Inferior parietal cortex (tissue), 1 donor: ENCODE data around the gene FBLN2.
"Not testable (repeated sequence)": the region's sequence is repeated elsewhere in the genome, so short reads cannot be mapped to it uniquely, and the experiment has no call there.

Experiments used
- DNase-seq: peaks from one replicate; pipeline ENCODE4 v3.0.0-alpha.2; 2016; ENCODE audit errors: extremely low spot score

Gene FBLN2

DNA sequence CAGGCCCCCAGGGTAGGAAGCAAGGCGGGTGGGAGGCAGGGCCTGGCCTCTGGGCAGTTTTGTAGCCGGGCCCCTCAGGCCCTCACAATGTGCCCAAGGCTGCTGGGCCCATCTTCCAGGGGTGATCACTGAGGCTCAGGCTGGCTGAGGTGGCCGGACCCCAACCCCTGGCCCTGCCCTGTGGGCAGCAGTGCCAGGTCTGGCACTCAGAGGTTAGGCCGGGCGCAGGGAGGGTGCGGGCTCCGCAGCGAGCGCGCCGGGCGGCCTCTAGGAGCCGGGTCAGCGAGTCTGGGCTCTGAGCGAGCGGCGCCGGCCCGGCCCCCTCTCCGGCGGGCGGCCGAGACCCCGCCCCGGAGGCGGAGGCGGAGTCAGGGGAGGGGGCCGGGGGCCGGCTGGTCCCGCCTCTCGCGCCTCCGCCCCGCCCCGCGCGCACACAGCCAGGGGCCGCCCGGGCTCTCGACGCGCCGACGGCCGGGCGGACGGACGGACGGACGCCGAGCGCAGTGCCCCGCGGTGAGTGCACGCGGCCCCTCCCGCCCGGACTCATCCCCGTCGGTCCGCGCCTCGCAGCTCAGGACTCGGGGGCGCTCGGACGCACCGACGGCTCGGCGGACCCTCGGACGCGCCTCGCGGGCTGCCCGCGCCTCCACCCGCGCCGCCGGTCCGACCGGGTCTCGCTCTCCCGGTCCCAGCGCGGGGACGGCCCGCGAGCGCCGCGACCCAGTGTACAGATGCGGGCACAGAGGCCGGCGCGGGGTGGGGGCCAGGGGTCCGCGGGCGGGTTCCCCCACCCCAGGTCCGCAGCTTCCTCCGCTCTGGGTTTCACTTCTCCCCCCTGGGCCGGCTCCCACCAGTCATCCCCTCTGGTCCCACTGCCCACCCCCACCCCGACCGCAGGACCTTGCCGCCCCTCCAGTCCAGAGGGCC, at the start of gene FBLN2:
FBLN2 (plus strand) TSS at position 430 of the 927 bp plus-strand sequence. CDS start 21,231 bp downstream, outside the sequence.
- no peak for DNase-seq

DNA sequence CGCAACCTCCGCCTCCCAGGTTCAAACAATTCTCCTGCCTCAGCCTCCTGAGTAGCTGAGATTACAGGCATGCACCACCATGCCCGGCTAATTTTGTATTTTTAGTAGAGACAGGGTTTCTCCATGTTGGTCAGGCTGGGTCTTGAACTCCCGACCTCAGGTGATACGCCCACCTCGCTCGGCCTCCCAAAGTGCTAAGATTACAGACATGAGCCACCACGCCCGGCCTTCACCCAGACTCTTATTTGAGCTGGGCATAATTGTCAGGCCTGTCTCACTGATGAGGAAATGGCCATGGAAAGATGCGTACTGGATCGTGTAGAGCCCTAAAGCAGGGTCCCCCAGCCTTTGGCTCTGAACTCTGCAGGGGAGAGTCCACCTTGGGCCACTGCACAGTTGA, 49.7 kb upstream of the FBLN2 start:
- not testable (repeated sequence) for DNase-seq

DNA sequence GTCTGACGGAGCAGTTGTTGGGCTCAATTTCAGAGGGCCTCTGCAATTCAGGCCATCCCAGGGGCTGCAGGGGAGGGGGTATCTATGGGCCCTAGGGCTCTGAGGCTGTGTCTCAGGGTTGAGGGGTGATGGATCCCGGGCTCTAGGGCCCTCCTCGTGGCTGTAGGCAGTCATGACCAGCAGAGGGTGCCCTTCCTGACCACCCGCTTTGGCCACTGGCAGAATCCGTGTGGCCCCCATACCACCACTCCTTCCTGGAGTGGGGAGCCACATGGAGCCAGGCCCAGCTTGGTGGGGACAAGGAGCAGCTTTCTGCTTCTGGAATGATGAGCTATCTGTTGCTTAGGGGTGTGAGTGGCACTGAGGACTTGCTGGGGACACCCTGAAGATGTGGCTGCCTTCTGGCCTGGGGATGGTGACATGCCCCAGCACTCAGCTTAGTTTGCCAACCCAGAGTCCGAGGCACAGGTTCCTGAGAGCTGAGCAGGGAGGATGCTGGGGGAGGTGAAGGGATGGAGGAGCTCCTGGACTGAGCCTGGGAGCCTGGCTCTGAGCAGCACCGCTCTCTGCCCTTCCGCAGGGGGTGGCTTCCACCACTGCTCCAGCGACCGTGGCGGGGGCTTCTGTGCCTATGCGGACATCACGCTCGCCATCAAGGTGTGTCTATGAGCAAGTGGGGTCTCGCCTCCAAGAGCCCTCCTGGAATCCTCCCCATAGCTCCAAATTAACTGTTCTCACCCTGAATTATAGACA, 48.6 kb upstream of the FBLN2 start:
- DNase-seq: no peak

DNA sequence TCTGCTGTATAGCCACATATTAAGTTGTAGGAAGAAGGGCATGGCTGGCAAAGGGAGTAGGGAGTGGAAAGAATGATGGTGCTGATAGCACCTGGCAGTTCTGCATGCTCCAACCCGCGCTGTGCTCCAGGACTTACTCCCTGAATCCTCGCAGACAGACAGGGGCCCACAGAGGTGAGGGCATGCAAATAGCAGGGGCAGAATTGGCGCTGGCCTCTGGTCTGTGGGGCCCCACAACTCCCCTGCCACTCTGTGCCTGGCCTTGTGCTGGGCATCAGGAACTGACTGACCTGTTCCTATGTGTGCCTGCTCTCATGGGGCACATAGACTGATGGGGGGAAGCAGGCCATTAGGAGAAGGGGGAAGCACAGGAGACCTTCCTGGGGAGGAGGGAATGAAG, 47.9 kb upstream of the FBLN2 start:
- no peak for DNase-seq

DNA sequence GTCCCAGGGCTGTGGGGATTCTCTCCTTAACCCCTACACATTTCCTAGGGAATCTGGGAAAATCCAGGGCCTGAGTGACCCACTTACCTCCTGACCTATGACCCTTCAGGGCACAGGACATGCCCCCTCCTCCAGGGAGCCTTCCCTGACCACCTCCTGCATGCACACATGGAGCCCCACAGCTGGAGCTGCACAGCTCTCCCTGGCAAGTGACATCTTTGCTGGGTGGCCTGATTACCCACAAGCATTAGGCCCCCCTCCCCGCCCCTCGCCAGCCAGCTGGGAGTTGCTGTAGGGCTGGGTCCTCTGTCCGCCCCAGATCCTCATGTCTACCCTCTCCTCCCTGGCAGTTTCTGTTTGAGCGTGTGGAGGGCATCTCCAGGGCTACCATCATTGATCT, 47.4 kb upstream of the FBLN2 start:
- no peak for DNase-seq

DNA sequence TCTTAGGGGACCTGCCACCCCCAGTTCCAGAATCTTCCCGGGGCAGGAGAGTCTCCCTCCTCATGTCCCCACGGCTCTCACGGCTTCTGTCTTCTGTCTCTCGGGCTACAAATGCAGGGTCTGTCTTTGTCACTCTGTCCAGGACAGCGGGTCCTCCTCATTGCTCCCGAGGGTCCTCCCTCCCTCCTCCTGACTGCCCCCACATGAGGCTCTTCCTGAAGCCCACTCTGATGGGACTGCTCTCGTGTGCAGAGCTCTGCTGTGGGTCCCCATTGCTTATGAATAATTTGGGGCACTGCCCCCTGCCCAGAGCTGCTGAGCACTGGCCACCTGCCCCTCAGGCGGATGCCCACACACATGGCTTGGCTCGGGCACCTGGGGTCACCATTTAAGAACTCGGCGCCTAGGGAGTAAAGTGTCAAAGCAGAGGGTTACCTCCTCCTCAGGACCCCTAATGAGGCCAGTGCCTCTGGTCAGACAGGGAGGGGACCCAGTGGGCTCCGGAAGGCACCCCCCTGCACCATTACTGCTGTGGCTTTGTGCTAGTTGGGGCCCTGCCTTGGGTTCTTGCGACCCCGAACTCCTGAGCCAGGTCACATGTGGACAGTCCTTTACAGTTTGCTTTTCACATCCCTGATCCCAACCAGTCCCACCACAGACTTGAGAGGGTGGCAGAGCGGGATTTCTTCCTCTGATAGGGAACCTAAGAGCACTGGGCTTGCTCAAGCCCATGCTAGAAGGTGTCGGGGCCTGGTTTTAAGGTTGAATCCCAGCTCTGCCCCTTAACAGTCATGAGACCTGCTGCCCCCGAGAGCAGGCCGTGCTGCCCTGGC, 46.8 kb upstream of the FBLN2 start:
- no peak for DNase-seq

DNA sequence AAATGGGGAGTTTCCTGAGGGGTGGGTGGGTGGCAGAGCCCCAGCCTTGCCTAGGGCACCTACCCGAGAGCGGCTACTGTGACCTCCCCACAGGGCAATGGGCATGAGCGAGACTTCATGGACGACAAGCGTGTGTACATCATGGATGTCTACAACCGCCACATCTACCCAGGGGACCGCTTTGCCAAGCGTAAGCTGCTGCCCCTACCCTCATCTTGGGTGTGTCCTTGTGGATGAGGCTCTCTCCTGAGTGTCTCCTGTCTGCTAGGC, 46.2 kb upstream of the FBLN2 start:
- DNase-seq: no peak

DNA sequence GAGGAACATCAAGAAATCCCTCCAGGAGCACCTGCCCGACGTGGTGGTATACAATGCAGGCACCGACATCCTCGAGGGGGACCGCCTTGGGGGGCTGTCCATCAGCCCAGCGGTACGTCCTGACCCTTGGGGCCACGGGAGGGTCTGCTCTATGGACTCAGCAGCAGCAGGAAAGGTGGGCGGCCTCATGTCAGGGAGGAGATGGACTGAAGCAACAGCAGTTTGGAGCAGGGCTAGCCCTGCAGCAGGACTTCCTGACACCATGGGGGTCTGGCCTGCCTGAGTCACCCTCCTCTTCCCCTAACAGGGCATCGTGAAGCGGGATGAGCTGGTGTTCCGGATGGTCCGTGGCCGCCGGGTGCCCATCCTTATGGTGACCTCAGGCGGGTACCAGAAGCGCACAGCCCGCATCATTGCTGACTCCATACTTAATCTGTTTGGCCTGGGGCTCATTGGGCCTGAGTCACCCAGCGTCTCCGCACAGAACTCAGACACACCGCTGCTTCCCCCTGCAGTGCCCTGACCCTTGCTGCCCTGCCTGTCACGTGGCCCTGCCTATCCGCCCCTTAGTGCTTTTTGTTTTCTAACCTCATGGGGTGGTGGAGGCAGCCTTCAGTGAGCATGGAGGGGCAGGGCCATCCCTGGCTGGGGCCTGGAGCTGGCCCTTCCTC, 44.6 kb upstream of the FBLN2 start:
- no peak for DNase-seq

DNA sequence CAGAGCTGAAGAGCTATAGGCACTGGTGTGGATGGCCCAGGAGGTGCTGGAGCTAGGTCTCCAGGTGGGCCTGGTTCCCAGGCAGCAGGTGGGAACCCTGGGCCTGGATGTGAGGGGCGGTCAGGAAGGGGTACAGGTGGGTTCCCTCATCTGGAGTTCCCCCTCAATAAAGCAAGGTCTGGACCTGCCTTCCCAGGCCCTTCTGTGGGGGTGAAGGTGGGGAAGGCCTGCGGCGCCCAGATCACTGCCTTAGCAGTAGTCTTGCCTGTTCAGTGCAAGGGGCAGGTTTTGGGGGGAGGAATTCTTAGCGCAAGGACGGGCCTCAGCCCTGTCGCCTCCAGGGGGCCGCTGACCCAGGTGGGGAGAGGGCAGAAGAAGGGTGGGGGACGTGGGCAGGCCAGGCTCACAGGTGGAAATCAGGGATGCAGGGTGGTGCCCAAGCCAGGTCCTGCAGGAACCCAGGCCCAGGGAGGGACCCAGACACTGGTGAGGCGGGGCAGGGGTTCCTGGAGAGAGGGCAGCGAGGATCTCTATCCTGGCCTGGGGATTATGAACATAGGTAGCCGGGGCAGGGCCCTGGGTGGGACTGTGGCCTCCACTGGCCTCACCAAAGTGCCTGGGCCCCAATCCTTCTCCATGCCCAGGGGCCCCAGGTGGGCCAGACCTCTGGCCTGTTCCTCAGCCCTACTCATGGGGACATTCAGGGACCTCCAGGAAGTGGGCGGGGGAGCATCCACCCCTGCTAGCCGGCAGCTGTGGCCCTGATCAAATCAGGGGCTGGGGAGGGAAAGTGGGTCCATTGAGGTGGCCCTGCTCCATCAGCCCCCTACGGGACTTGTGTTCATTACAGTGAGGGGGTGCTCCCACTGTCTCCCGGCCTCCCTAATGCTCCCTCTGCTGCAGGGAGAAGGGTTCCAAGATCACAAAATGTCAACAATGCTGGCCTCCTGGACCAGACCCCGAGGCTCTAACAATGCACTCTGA, 43.5 kb upstream of the FBLN2 start:
- no peak for DNase-seq

DNA sequence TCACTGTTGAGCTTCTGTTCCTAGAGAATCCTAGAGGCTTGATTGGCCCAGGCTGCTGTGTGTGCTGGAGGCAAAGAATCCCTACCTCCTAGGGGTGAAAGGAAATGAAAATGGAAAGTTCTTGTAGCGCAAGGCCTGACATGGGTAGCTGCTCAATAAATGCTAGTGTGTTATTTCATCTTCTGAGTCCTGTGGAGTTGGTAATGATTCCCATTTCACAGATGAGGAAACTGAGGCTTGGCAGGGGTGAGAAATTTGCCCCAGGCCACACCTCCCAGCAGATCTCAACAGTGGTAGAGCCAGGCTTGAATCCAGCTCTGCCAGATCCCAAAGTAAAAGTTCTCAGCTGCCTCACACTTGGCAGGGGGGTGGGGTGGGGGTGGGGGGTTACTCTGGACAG, 42.7 kb upstream of the FBLN2 start:
- DNase-seq: no peak

DNA sequence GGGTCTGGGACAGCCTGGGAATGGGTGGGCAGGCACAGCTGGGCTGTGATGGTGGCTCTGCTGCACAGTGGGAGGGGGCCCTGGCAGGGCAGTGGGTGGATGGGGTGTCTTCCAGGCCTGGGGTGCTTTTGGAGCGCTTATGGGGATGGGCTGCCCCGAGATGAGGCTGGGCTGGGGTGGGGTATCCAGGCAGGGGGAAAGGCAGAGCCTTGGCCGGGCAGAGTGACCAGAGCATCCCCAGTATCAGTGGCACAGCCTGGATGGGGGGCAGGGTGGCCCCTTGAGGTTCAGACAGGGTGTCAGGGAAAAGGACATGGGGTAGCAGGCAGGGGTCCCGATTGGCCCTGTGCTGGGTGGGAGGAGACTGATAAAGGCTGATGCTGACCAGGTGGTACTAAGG, 42.2 kb upstream of the FBLN2 start:
- no peak for DNase-seq

DNA sequence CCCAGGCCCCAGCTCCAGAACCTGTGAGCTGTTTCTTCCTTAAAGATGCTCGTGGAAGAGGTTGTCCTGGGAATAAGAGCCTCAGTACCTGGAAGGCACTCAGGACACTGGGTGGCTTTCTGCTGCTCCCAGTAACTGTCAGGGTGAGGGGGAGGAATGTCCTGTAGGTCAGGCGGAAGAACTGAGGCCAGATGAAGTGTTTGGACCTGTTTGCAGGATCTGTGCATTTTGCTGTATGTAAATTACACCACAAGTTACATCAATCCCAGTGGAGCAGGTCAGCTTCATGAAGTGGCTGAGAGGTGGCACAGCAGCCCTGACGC, 41.7 kb upstream of the FBLN2 start:
- no peak for DNase-seq

DNA sequence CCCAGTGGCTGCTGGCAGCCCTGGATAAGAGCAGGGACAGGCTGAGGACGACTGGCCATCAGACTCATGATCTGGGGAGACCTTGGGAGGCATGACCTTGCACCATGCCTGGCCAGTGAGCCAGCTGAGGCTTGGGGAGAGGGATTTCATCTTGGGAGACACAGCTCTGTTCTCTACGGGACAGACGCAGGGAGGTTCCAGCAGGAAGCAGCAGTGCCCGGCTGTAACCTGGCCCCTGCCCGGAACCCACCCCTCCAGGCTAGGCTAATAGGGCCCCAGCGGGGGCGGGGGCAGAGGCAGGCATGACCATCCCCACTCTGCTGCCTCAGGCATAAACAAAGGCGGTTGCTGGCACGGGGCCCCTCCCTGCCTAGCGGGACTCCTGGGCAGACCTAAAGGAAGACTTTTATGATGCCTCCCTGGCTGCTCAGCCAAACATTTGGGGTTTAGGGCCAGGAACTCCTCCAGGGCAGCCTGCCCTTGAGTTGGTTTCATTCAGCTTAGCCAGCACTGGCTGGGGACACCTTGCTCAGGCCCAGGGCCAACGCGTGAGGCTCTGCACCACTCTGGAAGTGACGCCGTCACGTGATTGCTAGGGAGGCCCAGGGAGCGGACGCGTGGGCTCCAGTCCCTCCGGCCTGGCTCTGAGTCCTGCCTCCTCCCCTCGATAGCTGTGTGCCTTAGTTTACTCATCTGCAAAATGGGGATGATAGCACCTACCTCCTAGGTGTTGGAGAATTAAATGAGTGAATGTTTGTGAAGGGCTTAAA, 41.2 kb upstream of the FBLN2 start:
- DNase-seq: no peak

DNA sequence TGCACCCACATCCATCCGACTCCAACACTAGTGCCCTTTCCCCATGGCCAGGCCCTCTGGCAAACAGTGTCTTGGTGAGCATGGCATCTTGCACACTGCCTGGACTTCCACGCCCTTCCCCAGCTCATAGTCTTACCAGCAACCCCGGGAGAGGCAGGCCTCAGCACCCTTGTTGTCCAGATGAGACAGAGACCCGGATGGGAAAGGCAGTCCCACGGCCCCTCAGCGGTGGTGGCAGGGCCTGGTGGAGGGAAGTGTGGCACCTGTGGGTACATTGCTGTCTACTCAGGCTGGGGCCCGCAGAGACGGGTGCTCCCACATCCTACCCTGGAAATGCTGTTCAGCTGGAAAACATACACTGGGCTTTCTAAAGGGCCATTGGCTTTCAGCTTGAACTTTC, 40.4 kb upstream of the FBLN2 start:
- no peak for DNase-seq

DNA sequence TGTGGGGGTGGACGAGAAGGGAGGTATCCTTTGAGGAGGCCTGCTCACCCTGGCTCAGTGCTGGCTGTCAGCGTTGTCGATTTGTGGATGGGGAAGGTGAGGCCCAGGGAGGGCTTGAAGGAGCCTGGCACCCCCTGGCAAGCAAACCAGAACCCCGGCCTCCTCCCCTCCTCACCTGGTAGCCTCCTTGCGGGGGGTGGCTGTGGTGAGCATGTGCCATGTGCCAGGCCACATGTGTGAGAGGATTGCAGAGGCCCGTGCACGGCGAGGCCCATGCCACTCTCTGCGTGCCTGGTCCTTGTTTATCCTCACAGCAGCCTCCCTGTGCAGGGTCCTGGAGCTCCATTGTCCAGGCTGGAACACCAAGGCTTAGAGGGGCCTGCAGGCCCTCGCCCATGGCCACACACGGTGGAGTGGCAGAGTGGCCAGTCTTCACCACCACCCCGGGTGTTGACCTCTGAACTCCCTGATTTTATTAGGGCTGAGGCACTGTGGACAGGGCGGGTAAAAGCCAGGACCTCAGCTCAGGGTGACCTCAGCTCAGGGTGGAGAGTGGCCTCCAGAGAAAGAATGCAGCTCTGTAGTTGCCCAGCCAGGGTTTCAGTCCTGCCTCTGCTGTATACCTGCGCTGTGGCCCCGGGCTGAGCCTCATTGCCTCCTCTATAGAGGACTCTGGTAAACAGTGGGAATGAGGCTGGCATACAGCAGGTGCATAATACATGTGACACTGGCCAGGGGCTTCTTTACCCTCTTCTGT, 39.7 kb upstream of the FBLN2 start:
- no peak for DNase-seq

DNA sequence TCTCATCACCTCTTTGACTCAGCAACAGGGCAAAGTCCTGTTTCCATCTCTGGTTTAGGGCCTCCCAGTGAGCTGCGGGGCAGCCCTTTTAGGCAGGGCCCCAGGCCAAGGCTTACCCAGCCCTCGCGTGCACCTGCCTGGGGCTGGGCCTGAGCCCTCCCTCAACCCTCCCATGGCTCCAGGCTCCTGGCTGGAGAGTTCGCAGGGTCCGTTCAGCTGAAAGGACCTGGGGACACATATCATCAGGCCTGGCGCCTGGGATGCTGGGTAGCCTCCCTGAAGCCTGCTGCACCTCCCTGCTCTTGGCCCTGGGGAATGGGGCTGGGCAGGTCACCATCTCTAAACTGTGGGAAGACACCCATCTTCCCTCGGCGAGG, 39.1 kb upstream of the FBLN2 start:
- DNase-seq: no peak

DNA sequence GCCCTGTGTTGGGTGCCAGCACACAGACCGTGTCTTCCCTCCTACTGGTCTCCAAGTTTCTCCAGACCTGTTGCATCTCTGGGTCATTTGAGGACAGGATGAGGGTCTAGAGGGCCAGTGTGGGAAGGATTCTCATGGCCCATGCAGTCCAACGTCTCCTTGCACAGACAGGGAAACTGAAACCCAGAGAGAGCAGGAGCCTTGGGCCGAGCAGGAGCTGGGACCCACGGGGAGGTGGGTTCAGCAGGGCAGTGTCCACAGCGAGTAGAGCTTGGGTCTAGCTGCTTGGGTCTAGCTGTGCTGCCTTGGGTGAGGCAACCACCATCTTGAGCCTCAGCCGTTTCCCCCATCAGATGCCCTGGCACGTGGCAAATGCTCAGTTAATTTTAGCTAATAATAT, 36.5 kb upstream of the FBLN2 start:
- DNase-seq: no peak

DNA sequence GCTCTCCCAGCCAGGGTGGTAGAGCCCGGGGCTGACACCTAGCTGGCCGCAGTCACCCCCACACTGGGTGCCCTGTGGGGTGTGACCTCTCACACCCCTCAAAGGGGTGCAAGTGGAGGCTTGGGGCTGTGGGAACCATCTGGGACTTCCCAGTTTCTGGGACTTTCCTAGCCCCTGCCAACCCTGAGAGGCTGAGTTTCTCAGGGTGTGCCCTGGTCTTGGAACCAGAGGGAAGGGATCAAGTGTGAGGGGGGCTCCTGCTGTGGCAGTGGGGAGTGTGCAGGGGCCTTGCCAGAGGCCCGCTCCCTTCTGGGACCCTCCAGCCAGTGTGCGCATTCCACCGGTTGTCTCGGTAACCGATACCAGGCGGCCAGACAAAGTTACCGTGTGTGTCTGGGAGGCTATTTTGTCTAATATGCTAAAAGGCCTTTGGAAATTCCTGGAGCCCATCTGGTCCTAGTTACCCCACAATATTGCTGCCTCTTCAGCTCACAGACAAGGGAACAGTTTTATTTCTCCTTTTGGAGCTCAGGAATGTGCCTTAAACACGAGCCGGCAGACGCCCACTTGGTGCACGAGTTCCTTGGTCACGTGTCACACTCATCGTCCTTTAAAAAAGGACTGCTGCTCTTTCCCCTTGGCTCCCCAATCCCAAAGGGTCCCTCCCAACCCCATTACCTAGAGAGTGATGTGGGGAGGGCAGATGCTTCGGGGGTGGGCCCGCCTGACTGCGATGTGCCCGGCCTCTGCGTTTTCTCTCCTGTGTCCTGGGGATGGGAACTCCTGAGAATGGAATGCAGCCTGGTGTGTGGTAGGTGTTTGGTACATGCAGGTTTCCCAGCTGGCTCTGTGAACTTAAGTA, 35.6 kb upstream of the FBLN2 start:
- no peak for DNase-seq
